ENCODE results near the gene CCDC61. TPM values are rescaled to one million over a fixed set of nuclear protein-coding genes. Genes with fewer than 3 reads are reported as not detected.

The CCDC61 gene
- total and polyA plus RNA-seq, 7 donors = 2.9 to 6.2 (median 5.3) TPM

DNA sequence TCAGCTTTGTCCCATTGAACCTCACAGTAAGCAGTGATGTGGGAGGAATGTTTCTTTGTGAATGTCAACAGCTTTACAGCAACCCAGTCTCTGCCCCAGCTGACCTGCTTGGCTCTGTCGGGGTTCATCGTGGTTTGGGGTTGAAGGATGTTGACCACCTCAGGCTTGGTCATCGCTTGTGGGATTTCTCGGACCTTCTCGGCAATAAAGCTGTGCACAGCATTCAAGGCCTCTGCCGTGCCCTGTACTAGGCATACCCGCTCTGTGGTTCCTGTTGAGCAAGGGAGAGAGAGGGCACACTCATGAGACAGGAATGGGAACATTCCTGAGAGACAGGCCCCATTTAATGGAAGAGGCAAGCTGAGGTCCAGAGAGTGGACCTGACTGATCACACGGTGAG is 41.6 kb upstream of the CCDC61 start:
- Histone ChIP-seq H3K36me3 (ENCODE audit: insufficient read depth in 1 of 2, low read depth in 1 of 2) (no peaks in the 10 kb centered on the region), H3K27ac (no peak overlapping the region), H3K9me3 (no peaks in the 10 kb centered on the region), H3K4me3 (no peak overlapping the region), H3K27me3 (ENCODE audit: insufficient read depth in 3 of 3, low read length in 2 of 3) (peaks cover 0 to 53% (median 4%) of the 10 kb centered on the region in 3 donors), H3K4me1 (no peaks in the 10 kb centered on the region)
- ATAC-seq (no peak), DNase-seq (no peak)
- intact Hi-C loops (cut with DNase I) = no loop called here
- TF ChIP-seq, protein P1, sequence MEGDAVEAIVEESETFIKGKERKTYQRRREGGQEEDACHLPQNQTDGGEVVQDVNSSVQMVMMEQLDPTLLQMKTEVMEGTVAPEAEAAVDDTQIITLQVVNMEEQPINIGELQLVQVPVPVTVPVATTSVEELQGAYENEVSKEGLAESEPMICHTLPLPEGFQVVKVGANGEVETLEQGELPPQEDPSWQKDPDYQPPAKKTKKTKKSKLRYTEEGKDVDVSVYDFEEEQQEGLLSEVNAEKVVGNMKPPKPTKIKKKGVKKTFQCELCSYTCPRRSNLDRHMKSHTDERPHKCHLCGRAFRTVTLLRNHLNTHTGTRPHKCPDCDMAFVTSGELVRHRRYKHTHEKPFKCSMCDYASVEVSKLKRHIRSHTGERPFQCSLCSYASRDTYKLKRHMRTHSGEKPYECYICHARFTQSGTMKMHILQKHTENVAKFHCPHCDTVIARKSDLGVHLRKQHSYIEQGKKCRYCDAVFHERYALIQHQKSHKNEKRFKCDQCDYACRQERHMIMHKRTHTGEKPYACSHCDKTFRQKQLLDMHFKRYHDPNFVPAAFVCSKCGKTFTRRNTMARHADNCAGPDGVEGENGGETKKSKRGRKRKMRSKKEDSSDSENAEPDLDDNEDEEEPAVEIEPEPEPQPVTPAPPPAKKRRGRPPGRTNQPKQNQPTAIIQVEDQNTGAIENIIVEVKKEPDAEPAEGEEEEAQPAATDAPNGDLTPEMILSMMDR (IDR thresholded peaks at IDR 0.05) = no peak
- WGBS, 3 donors = 89 to 98% (median 94%) methylated on average over 8 of the region's 8 CpGs

DNA sequence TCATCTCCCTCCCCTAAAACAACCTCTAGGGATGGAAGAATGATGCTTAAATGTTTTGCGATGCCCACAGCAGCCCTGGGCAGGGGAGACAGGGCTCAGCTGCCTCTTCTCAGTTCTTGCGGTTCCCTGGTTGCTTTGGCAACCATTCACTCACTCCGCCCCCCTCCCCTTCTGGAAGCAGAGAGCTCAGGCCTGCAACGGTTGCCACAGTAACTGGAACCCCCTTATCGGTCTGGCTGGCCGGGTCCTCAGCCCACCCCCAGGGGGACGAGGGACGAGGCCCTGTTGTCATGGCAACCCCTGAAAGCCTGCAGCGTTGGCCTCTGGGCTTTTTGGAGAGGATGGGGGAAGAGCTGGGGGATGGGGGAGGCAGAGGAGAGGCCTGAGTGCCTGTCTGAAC is 41.1 kb upstream of the CCDC61 start:
- Histone ChIP-seq H3K27ac (no peak overlapping the region), H3K4me3 (no peak overlapping the region), H3K9me3 (no peaks in the 10 kb centered on the region), H3K4me1 (no peaks in the 10 kb centered on the region), H3K27me3 (ENCODE audit: insufficient read depth in 3 of 3, low read length in 2 of 3) (peaks cover 0 to 58% (median 4%) of the 10 kb centered on the region in 3 donors), H3K36me3 (ENCODE audit: insufficient read depth in 1 of 2, low read depth in 1 of 2) (no peaks in the 10 kb centered on the region)
- ATAC-seq (no peak), DNase-seq (no peak)
- TF ChIP-seq, protein P1 (IDR thresholded peaks at IDR 0.05) = no peak
- 24 to 26% (median 25%) methylated on average over 9 of the region's 9 CpGs for WGBS, 3 donors
- intact Hi-C loops (cut with DNase I) = no loop called here

DNA sequence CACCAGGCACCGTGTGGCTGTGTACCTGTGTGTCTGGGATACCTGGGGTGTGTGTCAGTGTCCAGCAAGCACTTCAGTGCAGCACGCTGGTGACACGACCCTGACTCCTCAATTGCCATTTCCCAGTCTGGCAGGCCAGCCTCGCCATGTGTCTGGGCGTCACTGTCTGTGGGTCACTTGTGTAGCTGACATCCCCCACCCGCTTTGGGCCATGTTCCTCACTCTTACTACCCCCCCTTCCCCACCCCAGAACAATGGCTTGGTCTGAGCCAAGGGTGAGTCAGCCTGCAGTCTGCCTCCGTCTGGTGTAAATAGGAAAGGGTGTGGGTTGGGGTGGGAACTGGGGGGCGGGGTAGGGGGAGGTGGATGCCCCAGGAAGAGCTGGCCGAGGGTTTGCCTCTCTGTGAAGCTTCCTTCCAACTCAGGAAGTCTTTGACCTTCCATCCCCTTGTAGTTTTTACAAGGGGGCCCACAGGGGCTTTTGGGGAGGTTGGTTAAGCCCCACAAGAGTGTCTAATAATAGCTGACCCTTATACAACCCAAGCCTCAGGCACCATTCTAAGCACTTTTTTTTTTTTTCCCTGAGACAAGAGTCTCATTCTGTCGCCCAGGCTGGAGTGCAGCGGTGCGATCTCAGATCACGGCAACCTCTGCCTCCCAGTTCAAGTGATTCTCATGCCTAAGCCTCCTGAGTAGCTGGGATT is 39.2 kb upstream of the CCDC61 start:
- H3K27ac ChIP-seq = peak overlapping the region; percentile 30
- peaks cover 0 to 61% (median 7%) of the 10 kb centered on the region in 3 donors for H3K27me3 ChIP-seq (ENCODE audit: insufficient read depth in 3 of 3, low read length in 2 of 3)
- WGBS, 3 donors = 40 to 46% (median 43%) methylated on average over 12 to 13 of the region's 13 CpGs

DNA sequence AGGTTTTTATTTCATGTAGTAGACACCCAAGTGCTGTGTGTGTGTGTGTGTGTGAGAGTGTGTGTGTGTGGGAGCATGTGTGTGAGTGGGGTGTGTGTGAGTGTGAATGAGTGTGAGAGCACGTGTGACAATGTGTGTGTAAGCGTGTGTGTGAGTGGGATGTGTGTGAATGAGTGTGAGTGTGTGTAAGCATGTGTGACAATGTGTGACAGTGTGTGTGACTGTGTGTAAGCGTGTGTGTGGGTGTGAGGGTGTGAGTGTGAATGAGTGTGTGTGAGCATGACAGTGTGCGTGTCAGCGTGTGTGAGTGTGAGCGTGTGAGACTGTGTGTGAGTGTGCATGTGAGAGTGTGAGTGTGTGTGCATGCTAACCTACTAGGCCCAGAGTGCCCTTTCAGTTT is 36.9 kb upstream of the CCDC61 start:
- Histone ChIP-seq H3K27me3 (ENCODE audit: insufficient read depth in 3 of 3, low read length in 2 of 3) (peaks cover 0 to 53% (median 7%) of the 10 kb centered on the region in 3 donors), H3K9me3 (no peaks in the 10 kb centered on the region), H3K4me3 (no peak overlapping the region), H3K36me3 (ENCODE audit: insufficient read depth in 1 of 2, low read depth in 1 of 2) (no peaks in the 10 kb centered on the region), H3K4me1 (no peaks in the 10 kb centered on the region), H3K27ac (no peak overlapping the region)
- DNase-seq (no peak), ATAC-seq (no peak)
- TF ChIP-seq, protein P1 (IDR thresholded peaks at IDR 0.05) = no peak
- intact Hi-C loops (cut with DNase I) = no loop called here
- WGBS, 3 donors = 90 to 93% (median 91%) methylated on average over 6 of the region's 6 CpGs

More for the DNA sequence above, 39.2 kb upstream of the CCDC61 start:
- TF ChIP-seq, protein P1 (IDR thresholded peaks at IDR 0.05) = no peak
- intact Hi-C loops (cut with DNase I) = no loop called here
- Histone ChIP-seq H3K9me3 (no peaks in the 10 kb centered on the region), H3K4me1 (no peaks in the 10 kb centered on the region), H3K4me3 (no peak overlapping the region), H3K36me3 (ENCODE audit: insufficient read depth in 1 of 2, low read depth in 1 of 2) (no peaks in the 10 kb centered on the region)
- peak; percentile 32 to 72 (median 58) for ATAC-seq
- DNase-seq = peak; percentile 41 to 70
